ENCODE measurements around the gene CTRL.

- no peak for TF ChIP-seq ZNF639 (tag by site-specific recombination; IDR thresholded peaks at IDR 0.05)
- TF ChIP-seq ZNF513 (tag by site-specific recombination; IDR thresholded peaks at IDR 0.05) = no peak
- no peak for TF ChIP-seq ZNF785 (tag by site-specific recombination; IDR thresholded peaks at IDR 0.05)
- 0 out of 2 replicates have a peak, but pooled peaks have one; percentile 19 for TF ChIP-seq CTCF (tag by site-specific recombination; IDR thresholded peaks at IDR 0.05)
- no peak for TF ChIP-seq HOXC10 (CRISPR knock-in tag; IDR thresholded peaks at IDR 0.05)
- no peak for TF ChIP-seq ELK4 (IDR thresholded peaks at IDR 0.05; ENCODE audit: borderline replicate concordance, low read depth, low read length)
- no peak for TF ChIP-seq YY1 (tag by site-specific recombination; IDR thresholded peaks at IDR 0.05)
- TF ChIP-seq SETDB1 (IDR thresholded peaks at IDR 0.05; ENCODE audit: insufficient read length, low read length) = no peak
- no peak for TF ChIP-seq ZNF549 (tag by site-specific recombination; IDR thresholded peaks at IDR 0.05)
- no peak for TF ChIP-seq KLF16 (tag by site-specific recombination; IDR thresholded peaks at IDR 0.05)
- no peak for TF ChIP-seq TSHZ1 (tag by site-specific recombination; IDR thresholded peaks at IDR 0.05; ENCODE audit: borderline replicate concordance)
- no peak for TF ChIP-seq ZBTB11 (tag by site-specific recombination; conservative IDR thresholded peaks at IDR 0.05; ENCODE audit: low read depth)
- TF ChIP-seq MZF1 (tag by site-specific recombination; IDR thresholded peaks at IDR 0.05; ENCODE audit: borderline replicate concordance) = no peak
- TF ChIP-seq ZBTB7A (tag by site-specific recombination; IDR thresholded peaks at IDR 0.05; ENCODE audit: low read depth) = no peak
Measured at GRCh38 chr16:67907397-67908180, 24.1 kb downstream of the CTRL start.

Measured in HEK293 (cell line).